Measurements from ENCODE around the gene MEIS2.

- TF ChIP-seq POLR2AphosphoS5 (IDR thresholded peaks at IDR 0.05; ENCODE audit: low read depth, low read length) (no peak), TAF1 (IDR thresholded peaks at IDR 0.05; ENCODE audit: borderline replicate concordance, insufficient read depth, low read length) (no peak)
These were observed 196.3 kb downstream of the MEIS2 start for GRCh38 chr15:36903922-36904556.
